ENCODE results near the gene KCNK2. TPM values are rescaled to one million over a fixed set of nuclear protein-coding genes. Genes with fewer than 3 reads are reported as not detected.

Gene KCNK2
- total RNA-seq, 4 donors from 2014 or later = 1.4 to 8.2 (median 5.2) TPM

DNA sequence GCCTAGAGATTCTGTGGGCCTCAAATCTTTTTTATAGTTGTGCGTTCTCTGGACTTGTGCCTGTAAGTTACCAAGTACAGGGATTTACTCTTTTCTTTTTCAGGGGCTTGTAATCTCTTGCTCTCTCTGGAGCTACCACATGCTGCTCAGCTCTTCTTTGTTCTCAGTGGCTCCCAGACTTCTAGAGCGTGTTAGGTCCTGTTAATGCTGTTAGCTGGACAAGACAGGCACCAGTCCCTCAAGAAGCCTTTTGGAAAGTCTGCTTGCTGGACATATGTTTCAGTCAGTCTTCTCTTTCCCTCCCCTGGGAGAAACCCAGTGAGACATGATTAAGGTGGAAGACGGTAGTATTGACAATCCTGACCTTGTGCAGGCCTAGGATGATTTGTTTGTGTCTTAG lies 29.4 kb downstream of the KCNK2 start:
- Histone ChIP-seq H3K27me3 (no peaks in the 10 kb centered on the region), H3K4me3 (no peak overlapping the region), H3K27ac (no peak overlapping the region), H3K36me3 (no peaks in the 10 kb centered on the region), H3K4me1 (peaks cover 15% of the 10 kb centered on the region), H3K9me3 (peaks cover 6% of the 10 kb centered on the region)
- WGBS = 91% methylated on average over 3 of the region's 3 CpGs
- no peak for DNase-seq (ENCODE audit: low spot score in 2 of 2)
- TF ChIP-seq, protein P1, sequence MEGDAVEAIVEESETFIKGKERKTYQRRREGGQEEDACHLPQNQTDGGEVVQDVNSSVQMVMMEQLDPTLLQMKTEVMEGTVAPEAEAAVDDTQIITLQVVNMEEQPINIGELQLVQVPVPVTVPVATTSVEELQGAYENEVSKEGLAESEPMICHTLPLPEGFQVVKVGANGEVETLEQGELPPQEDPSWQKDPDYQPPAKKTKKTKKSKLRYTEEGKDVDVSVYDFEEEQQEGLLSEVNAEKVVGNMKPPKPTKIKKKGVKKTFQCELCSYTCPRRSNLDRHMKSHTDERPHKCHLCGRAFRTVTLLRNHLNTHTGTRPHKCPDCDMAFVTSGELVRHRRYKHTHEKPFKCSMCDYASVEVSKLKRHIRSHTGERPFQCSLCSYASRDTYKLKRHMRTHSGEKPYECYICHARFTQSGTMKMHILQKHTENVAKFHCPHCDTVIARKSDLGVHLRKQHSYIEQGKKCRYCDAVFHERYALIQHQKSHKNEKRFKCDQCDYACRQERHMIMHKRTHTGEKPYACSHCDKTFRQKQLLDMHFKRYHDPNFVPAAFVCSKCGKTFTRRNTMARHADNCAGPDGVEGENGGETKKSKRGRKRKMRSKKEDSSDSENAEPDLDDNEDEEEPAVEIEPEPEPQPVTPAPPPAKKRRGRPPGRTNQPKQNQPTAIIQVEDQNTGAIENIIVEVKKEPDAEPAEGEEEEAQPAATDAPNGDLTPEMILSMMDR (IDR thresholded peaks at IDR 0.05) = no peak
- no peak for TF ChIP-seq POLR2A (IDR thresholded peaks at IDR 0.05)
- no peak for TF ChIP-seq EP300 (IDR thresholded peaks at IDR 0.05)
- no peak for TF ChIP-seq POLR2AphosphoS5 (IDR thresholded peaks at IDR 0.05)

DNA sequence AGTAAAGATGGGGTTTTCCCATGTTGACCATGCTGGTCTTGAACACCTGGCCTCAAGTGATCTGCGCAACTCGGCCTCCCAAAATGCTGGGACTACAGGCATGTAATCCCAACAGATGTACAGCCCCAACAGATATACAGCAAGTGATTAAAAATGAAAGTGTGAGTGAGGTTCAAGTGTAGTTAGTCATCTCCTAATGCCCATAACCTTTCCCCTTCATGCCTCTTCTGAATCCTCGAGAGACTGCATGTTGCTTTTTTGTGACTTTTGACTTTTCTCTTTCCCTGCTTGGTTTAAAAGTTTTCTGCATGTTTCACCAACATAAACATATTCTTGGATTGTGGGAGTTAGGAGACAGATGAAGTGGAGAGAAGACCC lies 31.2 kb downstream of the KCNK2 start:
- Histone ChIP-seq H3K4me3 (no peak overlapping the region), H3K27ac (no peak overlapping the region), H3K27me3 (no peaks in the 10 kb centered on the region), H3K4me1 (peaks cover 15% of the 10 kb centered on the region), H3K9me3 (no peaks in the 10 kb centered on the region), H3K36me3 (no peaks in the 10 kb centered on the region)
- TF ChIP-seq, protein P1 (IDR thresholded peaks at IDR 0.05) = no peak
- TF ChIP-seq POLR2AphosphoS5 (IDR thresholded peaks at IDR 0.05) (no peak), EP300 (IDR thresholded peaks at IDR 0.05) (no peak), POLR2A (IDR thresholded peaks at IDR 0.05) (no peak)
- DNase-seq (ENCODE audit: low spot score in 2 of 2) = no peak
- WGBS = 79% methylated on average over 3 of the region's 3 CpGs

DNA sequence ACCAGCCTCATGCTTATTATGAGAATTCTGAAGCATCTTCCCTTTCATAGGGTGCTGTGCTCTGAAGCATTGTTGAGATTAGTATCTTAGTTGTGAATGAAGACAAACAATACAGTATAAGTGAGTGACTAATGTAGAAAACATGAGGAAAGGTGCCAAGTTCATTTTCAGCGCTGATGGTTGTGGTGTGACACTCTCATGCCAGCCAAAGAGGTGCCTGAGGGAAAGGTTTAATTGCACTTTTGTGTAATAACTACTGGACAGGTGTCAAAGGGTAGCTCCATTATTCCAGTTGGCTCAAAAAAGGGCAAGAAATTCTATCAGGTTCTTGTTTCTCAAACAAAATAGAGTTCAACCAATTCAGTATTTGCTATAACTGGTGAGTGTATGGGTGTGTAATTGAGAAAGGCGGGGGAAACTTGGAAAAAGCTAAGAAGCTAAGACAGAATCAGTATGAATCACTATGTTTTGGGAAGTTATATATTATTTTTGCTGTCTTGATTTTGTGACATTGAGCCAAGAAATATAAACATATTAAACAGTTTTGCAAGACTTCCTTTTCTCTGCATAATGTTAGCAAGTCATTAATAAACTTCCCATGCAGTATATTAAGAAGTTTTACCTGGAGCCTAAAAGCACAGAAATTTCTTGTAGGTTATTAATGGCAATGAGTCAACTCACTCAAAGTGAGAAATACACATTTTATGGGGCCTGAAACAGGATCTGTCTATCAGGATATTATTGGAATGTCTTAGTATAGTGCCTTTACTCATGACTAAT lies 31.8 kb downstream of the KCNK2 start:
- H3K4me3 ChIP-seq = no peak overlapping the region
- H3K36me3 ChIP-seq = no peaks in the 10 kb centered on the region
- no peaks in the 10 kb centered on the region for H3K27me3 ChIP-seq
- TF ChIP-seq POLR2A (IDR thresholded peaks at IDR 0.05) (no peak), EP300 (IDR thresholded peaks at IDR 0.05) (no peak), POLR2AphosphoS5 (IDR thresholded peaks at IDR 0.05) (no peak)
- TF ChIP-seq, protein P1 (IDR thresholded peaks at IDR 0.05) = no peak
- H3K27ac ChIP-seq = no peak overlapping the region
- peaks cover 15% of the 10 kb centered on the region for H3K4me1 ChIP-seq
- DNase-seq (ENCODE audit: low spot score in 2 of 2) = no peak
- 24% methylated on average over 2 of the region's 2 CpGs for WGBS
- no peaks in the 10 kb centered on the region for H3K9me3 ChIP-seq

GRCh38 chr1:215115760-215116159 lies 33.2 kb downstream of the KCNK2 start:
- DNase-seq (ENCODE audit: low spot score in 2 of 2) = no peak
- Histone ChIP-seq H3K27ac (no peak overlapping the region), H3K36me3 (no peaks in the 10 kb centered on the region), H3K4me3 (no peak overlapping the region), H3K4me1 (peaks cover 19% of the 10 kb centered on the region), H3K9me3 (no peaks in the 10 kb centered on the region), H3K27me3 (no peaks in the 10 kb centered on the region)
- TF ChIP-seq POLR2A (IDR thresholded peaks at IDR 0.05) (no peak), POLR2AphosphoS5 (IDR thresholded peaks at IDR 0.05) (no peak), EP300 (IDR thresholded peaks at IDR 0.05) (no peak)
- TF ChIP-seq, protein P1 (IDR thresholded peaks at IDR 0.05) = no peak
- 91% methylated on average over 1 of the region's 1 CpG for WGBS

DNA sequence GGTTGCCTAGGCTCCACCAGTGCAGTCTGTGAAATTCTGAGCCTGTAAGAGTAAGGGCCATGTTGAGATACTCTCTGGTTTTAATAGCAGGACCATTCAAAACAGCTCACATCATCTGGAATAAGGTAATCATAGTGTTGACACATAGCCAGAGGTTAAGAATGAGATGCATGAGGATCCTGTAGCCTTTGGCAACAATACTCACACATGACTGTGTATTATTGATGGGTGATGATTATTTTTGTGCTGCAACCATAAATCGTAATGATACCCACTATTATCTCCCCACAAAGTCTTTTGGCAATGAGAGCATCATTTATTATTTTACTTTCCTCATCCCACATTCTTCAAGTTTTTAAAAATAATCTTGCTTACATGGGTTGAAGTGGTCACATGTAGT lies 35.5 kb downstream of the KCNK2 start:
- no peak overlapping the region for H3K27ac ChIP-seq
- TF ChIP-seq POLR2A (IDR thresholded peaks at IDR 0.05) (no peak), EP300 (IDR thresholded peaks at IDR 0.05) (no peak), POLR2AphosphoS5 (IDR thresholded peaks at IDR 0.05) (no peak)
- TF ChIP-seq, protein P1 (IDR thresholded peaks at IDR 0.05) = no peak
- H3K36me3 ChIP-seq = no peaks in the 10 kb centered on the region
- no peak overlapping the region for H3K4me3 ChIP-seq
- H3K4me1 ChIP-seq = peaks cover 19% of the 10 kb centered on the region
- WGBS = 65% methylated on average over 1 of the region's 1 CpG
- H3K9me3 ChIP-seq = no peaks in the 10 kb centered on the region
- DNase-seq (ENCODE audit: low spot score in 2 of 2) = no peak
- no peaks in the 10 kb centered on the region for H3K27me3 ChIP-seq

Data from suprapubic skin (tissue), 4 donors.